SH-SY5Y (cell line): ENCODE data around the gene RETN.

ENCODE experiments used
- GATA2 ChIP-seq: IDR thresholded peaks from 2 replicates; pipeline ENCODE4 v1.6.1; 2011; ENCODE audit warnings: mild to moderate bottlenecking, low read depth, low read length
- GATA3 ChIP-seq: IDR thresholded peaks from 2 replicates; pipeline ENCODE4 v1.6.1; 2011; ENCODE audit warnings: low read depth, mild to moderate bottlenecking, low read length, moderate library complexity

GRCh38 chr19:7657131-7657751 lies 11.6 kb upstream of the RETN start:
- TF ChIP-seq GATA2: no peak
- TF ChIP-seq GATA3: no peak
